ENCODE measurements around the gene ZNF710. TPM values are rescaled to one million over a fixed set of nuclear protein-coding genes. Genes with fewer than 3 reads are reported as not detected.
A peak's percentile ranks its signal among the peaks of the same experiment; 100 is the strongest.

The ZNF710 gene
- total RNA-seq, 1 donor from 2014 or later = 3.5 TPM

- H3K4me3 ChIP-seq = no peak overlapping the region
- no peaks in the 10 kb centered on the region for H3K27me3 ChIP-seq
- no peak for DNase-seq (ENCODE audit: low spot score in 2 of 2)
- intact Hi-C loops (cut with DNase I) = no loop called here
- H3K27ac ChIP-seq = no peak overlapping the region
- no peak for TF ChIP-seq CTCF (IDR thresholded peaks at IDR 0.05)
- H3K4me1 ChIP-seq = no peaks in the 10 kb centered on the region
- peaks cover 15 to 21% of the 10 kb centered on the region in 2 donors for H3K9me3 ChIP-seq
- no peaks in the 10 kb centered on the region for H3K36me3 ChIP-seq
These were observed 14.2 kb downstream of the ZNF710 start for GRCh38 chr15:90015294-90015693.

- H3K27ac ChIP-seq = no peak overlapping the region
- no peaks in the 10 kb centered on the region for H3K36me3 ChIP-seq
- H3K9me3 ChIP-seq = peaks cover 15 to 21% of the 10 kb centered on the region in 2 donors
- no peak overlapping the region for H3K4me3 ChIP-seq
- no peak for TF ChIP-seq CTCF (IDR thresholded peaks at IDR 0.05)
- intact Hi-C loops (cut with DNase I) = no loop called here
- peak in 1 of 2 donors; percentile 35 for DNase-seq (ENCODE audit: low spot score in 2 of 2)
- H3K4me1 ChIP-seq = no peaks in the 10 kb centered on the region
- no peaks in the 10 kb centered on the region for H3K27me3 ChIP-seq
These were observed 14.6 kb downstream of the ZNF710 start for GRCh38 chr15:90015749-90016148.

GRCh38 chr15:90016721-90017120 lies 15.6 kb downstream of the ZNF710 start:
- intact Hi-C loops (cut with DNase I) = no loop called here
- H3K36me3 ChIP-seq = no peaks in the 10 kb centered on the region
- H3K4me3 ChIP-seq = no peak overlapping the region
- H3K27me3 ChIP-seq = no peaks in the 10 kb centered on the region
- no peak overlapping the region for H3K27ac ChIP-seq
- DNase-seq (ENCODE audit: low spot score in 2 of 2) = peak in 1 of 2 donors; percentile 16
- peaks cover 7 to 12% of the 10 kb centered on the region in 2 donors for H3K9me3 ChIP-seq
- no peaks in the 10 kb centered on the region for H3K4me1 ChIP-seq
- no peak for TF ChIP-seq CTCF (IDR thresholded peaks at IDR 0.05)

GRCh38 chr15:90018216-90018831 lies 17.2 kb downstream of the ZNF710 start:
- no peak overlapping the region for H3K27ac ChIP-seq
- peak in 1 of 2 donors; percentile 42 for DNase-seq (ENCODE audit: low spot score in 2 of 2)
- no peaks in the 10 kb centered on the region for H3K36me3 ChIP-seq
- H3K27me3 ChIP-seq = no peaks in the 10 kb centered on the region
- H3K9me3 ChIP-seq = no peaks in the 10 kb centered on the region
- intact Hi-C loops (cut with DNase I) = no loop called here
- H3K4me1 ChIP-seq = no peaks in the 10 kb centered on the region
- no peak for TF ChIP-seq CTCF (IDR thresholded peaks at IDR 0.05)
- H3K4me3 ChIP-seq = no peak overlapping the region

GRCh38 chr15:90019611-90020010 lies 18.5 kb downstream of the ZNF710 start:
- H3K4me3 ChIP-seq = no peak overlapping the region
- H3K36me3 ChIP-seq = no peaks in the 10 kb centered on the region
- peak overlapping the region; percentile 4 to 19 for H3K27ac ChIP-seq
- H3K9me3 ChIP-seq = no peaks in the 10 kb centered on the region
- H3K27me3 ChIP-seq = no peaks in the 10 kb centered on the region
- intact Hi-C loops (cut with DNase I) = no loop called here
- DNase-seq (ENCODE audit: low spot score in 2 of 2) = peak in 1 of 2 donors; percentile 55
- TF ChIP-seq CTCF (IDR thresholded peaks at IDR 0.05) = no peak
- H3K4me1 ChIP-seq = no peaks in the 10 kb centered on the region

All from ascending aorta (tissue), 2 donors.